Measurements from ENCODE around the gene AKAP10. TPM values are rescaled to one million over a fixed set of nuclear protein-coding genes. Genes with fewer than 3 reads are reported as not detected.
"Not testable (repeated sequence)": the region's sequence is repeated elsewhere in the genome, so short reads cannot be mapped to it uniquely, and the experiment has no call there.

Gene AKAP10
- total RNA-seq, 1 donor = 29.0 TPM

DNA sequence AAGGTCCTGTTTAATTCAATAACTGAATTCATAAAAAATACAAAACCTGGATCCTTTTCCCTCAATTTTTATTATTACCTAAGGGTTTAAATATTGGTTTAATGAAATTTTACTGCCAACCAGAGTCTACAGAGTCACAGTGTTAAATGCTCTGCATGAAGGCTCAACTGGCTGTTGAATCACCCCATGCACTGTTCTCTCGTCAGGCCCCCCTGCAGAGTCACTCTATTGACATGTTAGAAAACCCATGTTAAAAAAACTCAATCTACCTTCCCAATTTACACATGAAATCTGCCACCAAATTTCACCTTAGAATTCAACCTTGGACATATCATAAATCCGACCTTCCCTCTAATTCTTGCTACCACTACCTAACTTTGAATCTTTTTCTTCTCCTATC is 66.6 kb downstream of the AKAP10 start:
- Histone ChIP-seq H3K4me1 (ENCODE audit: insufficient read depth, low read length) (no peaks in the 10 kb centered on the region), H3K9me3 (ENCODE audit: low read depth, low read length) (no peaks in the 10 kb centered on the region), H3K4me3 (ENCODE audit: low read length) (no peak overlapping the region), H3K27me3 (ENCODE audit: insufficient read depth, low read length) (no peaks in the 10 kb centered on the region)

DNA sequence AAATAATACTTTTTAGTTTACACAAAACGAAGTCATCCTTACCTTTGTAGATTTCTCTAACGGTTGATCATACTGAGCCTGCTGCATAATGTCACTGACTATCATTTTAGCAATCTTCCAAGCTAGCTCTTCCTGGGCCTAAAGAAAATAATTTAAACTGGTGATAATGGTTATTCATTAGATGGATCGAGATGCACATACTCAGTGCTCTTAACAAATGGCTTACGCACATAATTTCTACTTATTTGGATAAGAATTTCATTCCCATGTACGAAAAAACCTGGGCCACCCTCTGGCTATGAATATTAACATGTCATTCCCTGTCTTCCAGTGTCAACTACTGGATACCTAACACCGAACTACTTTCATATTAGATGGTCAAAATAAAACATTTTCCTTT is 68.5 kb downstream of the AKAP10 start:
- no peaks in the 10 kb centered on the region for H3K27me3 ChIP-seq (ENCODE audit: insufficient read depth, low read length)
- H3K4me1 ChIP-seq (ENCODE audit: insufficient read depth, low read length) = peaks cover 11% of the 10 kb centered on the region
- H3K9me3 ChIP-seq (ENCODE audit: low read depth, low read length) = no peaks in the 10 kb centered on the region
- no peak overlapping the region for H3K4me3 ChIP-seq (ENCODE audit: low read length)

DNA sequence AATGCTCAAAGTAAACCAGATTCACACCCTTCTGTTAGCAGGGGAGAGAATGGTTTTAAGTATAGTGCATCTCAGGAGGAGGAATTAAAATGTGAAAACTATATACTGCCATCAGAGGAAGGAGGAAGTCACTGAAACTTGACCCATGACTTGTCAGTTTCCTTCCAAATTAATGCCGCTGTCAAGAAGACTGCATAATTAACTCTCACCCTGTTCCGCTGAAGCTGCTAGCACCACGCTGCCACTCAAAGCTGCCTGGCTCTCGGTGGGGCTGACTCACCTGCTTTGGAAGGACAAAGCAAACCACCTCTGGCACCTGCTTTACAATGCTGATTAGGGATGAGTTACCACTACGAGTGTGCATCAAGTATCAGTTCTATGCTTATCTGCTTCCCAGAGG is 72.1 kb downstream of the AKAP10 start:
- no peak overlapping the region for H3K4me3 ChIP-seq (ENCODE audit: low read length)
- H3K9me3 ChIP-seq (ENCODE audit: low read depth, low read length) = no peaks in the 10 kb centered on the region
- peaks cover 11% of the 10 kb centered on the region for H3K4me1 ChIP-seq (ENCODE audit: insufficient read depth, low read length)
- no peaks in the 10 kb centered on the region for H3K27me3 ChIP-seq (ENCODE audit: insufficient read depth, low read length)

DNA sequence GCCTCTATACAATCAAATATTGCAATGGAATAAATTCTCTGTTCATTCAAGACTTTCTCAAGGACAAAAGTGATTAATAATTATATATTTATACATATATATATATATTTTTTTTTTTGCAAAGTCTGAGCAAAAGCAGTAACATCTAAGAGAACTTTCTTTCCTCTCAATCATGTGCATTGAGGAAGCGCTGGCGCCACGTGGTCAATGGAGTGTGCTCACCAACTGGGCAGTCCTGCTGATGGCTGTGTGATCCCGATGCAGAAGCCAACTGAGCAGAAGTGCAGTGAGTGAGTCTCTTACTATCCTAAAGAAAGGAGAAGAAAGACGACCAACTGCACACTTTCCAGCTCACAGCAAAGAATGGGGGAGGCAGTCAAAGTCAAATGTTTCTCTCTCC is 72.7 kb downstream of the AKAP10 start:
- Histone ChIP-seq H3K9me3 (ENCODE audit: low read depth, low read length) (no peaks in the 10 kb centered on the region), H3K4me3 (ENCODE audit: low read length) (no peak overlapping the region), H3K27me3 (ENCODE audit: insufficient read depth, low read length) (no peaks in the 10 kb centered on the region), H3K4me1 (ENCODE audit: insufficient read depth, low read length) (peaks cover 11% of the 10 kb centered on the region)

DNA sequence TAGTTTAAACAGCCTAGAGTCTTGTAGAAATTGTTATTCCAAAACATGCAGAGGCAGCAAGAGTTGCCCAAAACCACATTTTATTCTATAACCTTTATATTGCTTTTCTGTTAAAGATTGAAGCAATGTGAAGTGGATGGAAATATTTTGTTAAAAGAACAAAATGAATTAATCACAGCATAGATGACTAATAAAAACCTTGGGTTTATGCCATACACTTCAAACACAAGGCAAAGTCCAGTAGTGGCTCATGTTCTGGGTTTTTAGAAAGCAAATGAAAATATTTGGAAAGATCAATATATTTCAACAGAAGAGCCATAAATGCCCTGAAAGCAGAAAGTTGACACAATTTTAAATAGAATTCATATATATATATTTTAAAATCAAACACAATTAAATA is 73.2 kb downstream of the AKAP10 start:
- Histone ChIP-seq H3K4me1 (ENCODE audit: insufficient read depth, low read length) (peaks cover 11% of the 10 kb centered on the region), H3K4me3 (ENCODE audit: low read length) (no peak overlapping the region), H3K9me3 (ENCODE audit: low read depth, low read length) (no peaks in the 10 kb centered on the region), H3K27me3 (ENCODE audit: insufficient read depth, low read length) (no peaks in the 10 kb centered on the region)

DNA sequence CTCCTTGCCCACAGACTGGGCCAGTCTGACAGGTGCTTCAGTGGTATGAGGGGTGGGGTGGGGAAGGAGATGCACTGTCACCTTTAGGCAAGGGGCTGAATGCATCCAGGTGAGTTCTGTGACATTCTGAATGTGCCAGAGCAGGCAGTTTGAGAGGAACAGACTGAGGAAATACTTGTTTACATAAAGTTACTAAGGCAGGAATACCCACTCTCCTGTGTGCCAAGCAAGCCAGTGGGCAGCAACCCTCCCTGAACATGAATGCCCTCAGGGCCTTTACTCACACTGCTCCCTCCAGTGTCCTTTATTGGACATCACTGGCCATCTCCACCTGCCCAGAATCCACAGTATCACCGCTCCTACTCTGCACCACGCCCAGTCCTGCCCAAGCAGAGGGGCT is 76.8 kb downstream of the AKAP10 start:
- no peak overlapping the region for H3K4me3 ChIP-seq (ENCODE audit: low read length)
- peaks cover 9% of the 10 kb centered on the region for H3K4me1 ChIP-seq (ENCODE audit: insufficient read depth, low read length)
- no peaks in the 10 kb centered on the region for H3K27me3 ChIP-seq (ENCODE audit: insufficient read depth, low read length)
- H3K9me3 ChIP-seq (ENCODE audit: low read depth, low read length) = no peaks in the 10 kb centered on the region

DNA sequence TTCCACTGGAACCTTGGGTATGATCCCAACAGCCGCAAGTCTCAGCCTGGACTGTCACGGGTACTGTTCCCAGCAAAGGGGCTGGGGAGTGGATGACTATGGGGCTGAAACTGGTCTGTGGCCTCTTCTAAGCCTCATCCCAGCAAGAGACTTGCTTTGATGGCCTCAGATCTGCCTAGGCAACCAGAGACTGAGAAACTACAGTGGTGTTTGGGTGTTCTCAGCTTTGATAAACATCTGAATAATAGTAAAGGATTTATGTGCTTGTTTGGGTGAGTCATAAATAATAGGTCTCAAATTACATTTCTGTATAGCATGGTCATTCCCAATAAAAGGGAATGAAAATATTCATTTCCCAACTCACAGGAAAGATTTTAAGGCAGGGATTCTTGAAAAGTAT is 79.7 kb downstream of the AKAP10 start:
- no peaks in the 10 kb centered on the region for H3K4me1 ChIP-seq (ENCODE audit: insufficient read depth, low read length)
- H3K4me3 ChIP-seq (ENCODE audit: low read length) = no peak overlapping the region
- no peaks in the 10 kb centered on the region for H3K27me3 ChIP-seq (ENCODE audit: insufficient read depth, low read length)
- no peaks in the 10 kb centered on the region for H3K9me3 ChIP-seq (ENCODE audit: low read depth, low read length)

DNA sequence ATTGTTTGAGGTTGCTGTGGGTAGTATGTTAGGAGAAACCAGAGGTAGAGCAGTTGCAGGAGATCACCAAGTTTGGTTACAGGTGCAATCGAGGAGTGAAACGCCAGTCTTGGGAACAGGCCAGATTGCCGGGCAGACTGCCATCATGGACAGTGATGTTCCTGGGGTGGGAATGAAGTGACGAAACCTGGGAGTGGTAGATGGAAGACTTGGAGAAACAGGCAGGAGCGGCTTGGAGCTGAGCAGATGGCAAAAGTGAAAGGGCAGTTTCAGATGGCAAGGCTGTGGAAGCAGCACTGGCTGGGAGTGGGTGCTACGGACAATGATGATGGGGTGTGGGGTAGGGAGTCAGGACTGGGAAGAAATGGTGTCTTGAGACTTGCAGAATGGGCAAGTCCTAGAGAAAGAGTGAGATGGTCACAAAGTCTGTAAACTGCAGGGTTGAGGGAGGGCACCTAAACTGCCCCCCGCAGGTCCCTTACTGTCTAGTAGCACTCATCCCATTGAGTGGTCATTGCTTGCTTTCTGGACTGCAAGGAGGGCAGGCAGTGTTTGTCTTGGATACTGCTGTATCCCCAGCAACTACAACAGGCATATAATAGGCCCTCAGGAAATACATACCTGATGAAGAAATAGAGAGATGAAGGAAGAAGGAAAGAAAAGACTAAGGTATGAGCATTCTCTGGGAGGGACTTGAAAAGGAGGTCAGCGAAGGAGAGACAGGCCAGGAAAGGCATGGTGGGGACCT is 80.4 kb downstream of the AKAP10 start:
- Histone ChIP-seq H3K4me1 (ENCODE audit: insufficient read depth, low read length) (no peaks in the 10 kb centered on the region), H3K4me3 (ENCODE audit: low read length) (no peak overlapping the region), H3K9me3 (ENCODE audit: low read depth, low read length) (no peaks in the 10 kb centered on the region), H3K27me3 (ENCODE audit: insufficient read depth, low read length) (no peaks in the 10 kb centered on the region)

DNA sequence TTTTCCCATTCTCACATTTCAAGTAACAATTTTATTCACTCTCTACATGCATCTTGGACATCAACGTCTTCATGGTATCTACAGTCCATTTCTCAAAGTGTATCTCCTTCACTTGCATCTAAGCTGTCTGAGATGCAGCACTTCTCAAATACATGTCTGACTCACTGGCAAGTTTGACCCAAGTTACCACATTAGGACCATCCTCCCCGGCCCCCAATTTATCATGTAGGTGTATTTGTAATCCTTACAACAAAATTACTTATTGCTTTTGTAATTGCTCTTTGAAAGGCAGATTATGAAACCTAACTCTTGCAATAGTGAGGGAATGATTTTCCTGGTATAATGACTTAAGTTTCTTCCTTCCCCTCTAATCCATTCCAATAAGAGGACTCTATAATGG is 80.9 kb downstream of the AKAP10 start:
- no peaks in the 10 kb centered on the region for H3K27me3 ChIP-seq (ENCODE audit: insufficient read depth, low read length)
- no peaks in the 10 kb centered on the region for H3K9me3 ChIP-seq (ENCODE audit: low read depth, low read length)
- H3K4me1 ChIP-seq (ENCODE audit: insufficient read depth, low read length) = no peaks in the 10 kb centered on the region
- no peak overlapping the region for H3K4me3 ChIP-seq (ENCODE audit: low read length)

DNA sequence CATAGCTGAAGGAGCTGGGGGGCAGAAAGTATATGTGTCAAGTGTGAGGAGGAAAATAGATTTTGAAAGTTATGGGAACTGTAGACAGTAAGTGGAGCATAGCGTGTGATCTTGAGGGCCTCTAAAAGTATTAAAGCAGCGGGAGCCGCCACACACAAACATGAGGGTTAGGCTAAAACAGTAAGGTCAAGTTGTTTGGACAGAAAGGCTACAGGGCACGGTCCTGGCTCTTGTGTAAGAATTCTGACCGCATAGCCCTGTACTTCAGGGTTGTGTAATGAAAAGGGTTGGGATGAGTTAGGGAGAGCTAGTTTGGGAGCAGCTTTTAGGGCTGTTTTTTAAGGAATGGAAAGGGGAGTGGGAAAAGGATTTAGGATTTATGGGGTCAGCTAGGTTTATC is 87.1 kb downstream of the AKAP10 start:
- not testable (repeated sequence) for H3K27me3 ChIP-seq (ENCODE audit: insufficient read depth, low read length); H3K4me1 ChIP-seq (ENCODE audit: insufficient read depth, low read length); H3K4me3 ChIP-seq (ENCODE audit: low read length); H3K9me3 ChIP-seq (ENCODE audit: low read depth, low read length)

DNA sequence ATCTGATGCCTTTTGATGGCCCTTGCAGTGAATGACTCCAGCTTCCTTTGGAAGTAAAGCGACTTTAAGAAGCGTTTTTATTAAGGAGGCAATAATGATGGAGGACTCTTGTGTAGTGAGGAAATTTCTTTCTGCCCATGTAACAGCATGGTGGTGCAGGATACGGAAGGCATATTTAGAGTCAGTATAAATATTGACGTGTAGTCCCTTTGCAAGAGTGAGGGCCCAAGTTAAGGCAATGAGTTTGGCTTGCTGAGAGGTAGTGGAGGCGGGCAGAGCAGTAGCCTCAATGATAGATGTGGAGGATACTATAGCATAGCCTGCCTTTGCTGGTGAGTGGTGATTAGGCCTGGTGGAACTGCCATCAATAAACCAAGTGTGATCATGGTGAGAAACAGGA is 87.6 kb downstream of the AKAP10 start:
- not testable (repeated sequence) for H3K27me3 ChIP-seq (ENCODE audit: insufficient read depth, low read length); H3K9me3 ChIP-seq (ENCODE audit: low read depth, low read length); H3K4me3 ChIP-seq (ENCODE audit: low read length); H3K4me1 ChIP-seq (ENCODE audit: insufficient read depth, low read length)

DNA sequence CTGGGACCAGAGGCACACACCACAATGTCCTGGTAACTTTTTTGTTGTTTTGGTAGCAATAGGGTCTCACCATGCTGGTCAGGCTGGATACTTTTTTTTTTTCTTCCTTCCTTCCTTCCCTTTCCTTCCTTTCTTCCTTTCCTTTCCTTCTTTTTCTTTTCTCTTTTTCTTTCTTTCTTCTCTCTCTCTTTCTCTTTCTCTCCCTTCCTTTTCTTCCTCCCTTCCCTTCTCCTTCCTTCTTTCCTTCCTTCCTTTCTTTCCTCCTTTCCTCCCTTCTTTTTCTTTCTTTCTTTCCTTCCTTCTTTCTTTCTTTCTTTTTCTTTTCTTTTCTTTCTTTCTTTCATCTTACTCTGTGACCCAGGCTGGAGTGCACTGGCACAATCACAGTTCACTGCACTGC is 91.5 kb downstream of the AKAP10 start:
- Histone ChIP-seq H3K27me3 (ENCODE audit: insufficient read depth, low read length) (no peaks in the 10 kb centered on the region), H3K4me3 (ENCODE audit: low read length) (no peak overlapping the region), H3K9me3 (ENCODE audit: low read depth, low read length) (no peaks in the 10 kb centered on the region), H3K4me1 (ENCODE audit: insufficient read depth, low read length) (no peaks in the 10 kb centered on the region)

DNA sequence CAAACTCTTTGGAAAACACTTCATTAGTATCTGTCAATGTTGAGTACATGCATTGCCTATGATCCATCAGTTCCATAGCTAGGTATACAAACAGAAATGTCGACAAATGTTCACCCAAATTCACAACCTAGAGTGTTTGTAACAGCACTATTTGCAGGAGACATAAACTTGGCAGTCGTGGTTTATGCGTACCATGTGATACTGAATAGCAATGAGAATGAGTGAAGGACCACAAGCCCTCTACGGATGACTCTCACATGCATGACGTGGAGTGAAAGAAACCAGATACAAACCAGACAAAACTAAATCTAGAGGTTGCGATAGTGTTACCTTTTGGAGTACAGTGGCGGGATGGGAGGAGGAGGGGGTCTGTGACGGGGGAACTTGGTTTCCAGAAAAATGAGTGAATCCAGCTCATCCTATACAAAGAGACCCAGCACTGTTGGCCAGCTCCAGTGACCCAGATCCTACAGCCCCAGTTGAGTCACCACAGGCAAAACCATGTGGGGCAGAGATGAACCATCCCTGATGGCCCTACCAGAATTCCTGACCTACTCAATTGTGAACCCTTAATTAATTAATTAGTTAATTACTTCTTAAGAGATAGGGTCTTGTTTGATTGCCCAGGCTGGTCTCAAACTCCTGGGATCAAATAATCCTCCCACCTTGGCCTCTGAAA is 94.0 kb downstream of the AKAP10 start:
- H3K9me3 ChIP-seq (ENCODE audit: low read depth, low read length) = no peaks in the 10 kb centered on the region
- H3K27me3 ChIP-seq (ENCODE audit: insufficient read depth, low read length) = no peaks in the 10 kb centered on the region
- H3K4me1 ChIP-seq (ENCODE audit: insufficient read depth, low read length) = peaks cover 2% of the 10 kb centered on the region
- H3K4me3 ChIP-seq (ENCODE audit: low read length) = no peak overlapping the region

DNA sequence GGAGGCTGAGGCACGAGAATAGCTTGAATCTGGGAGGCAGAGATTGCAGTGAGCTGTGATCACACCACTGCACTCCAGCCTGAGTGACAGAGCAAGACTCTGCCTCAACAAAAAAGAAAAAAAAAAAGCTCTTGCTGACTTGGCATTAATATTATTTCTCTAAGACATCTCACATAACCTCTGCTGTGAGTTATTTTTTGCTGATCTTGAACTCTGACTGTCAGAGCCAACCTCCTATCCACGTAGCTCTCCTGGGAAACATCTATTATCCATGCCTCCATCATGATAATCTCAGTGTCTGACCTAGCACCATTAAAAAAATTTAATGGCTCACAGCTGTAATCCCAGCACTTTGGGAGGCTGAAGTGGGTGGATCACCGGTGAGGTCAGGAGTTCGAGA is 97.2 kb downstream of the AKAP10 start:
- Histone ChIP-seq H3K27me3 (ENCODE audit: insufficient read depth, low read length) (no peaks in the 10 kb centered on the region), H3K4me3 (ENCODE audit: low read length) (no peak overlapping the region), H3K4me1 (ENCODE audit: insufficient read depth, low read length) (peaks cover 34% of the 10 kb centered on the region), H3K9me3 (ENCODE audit: low read depth, low read length) (no peaks in the 10 kb centered on the region)

DNA sequence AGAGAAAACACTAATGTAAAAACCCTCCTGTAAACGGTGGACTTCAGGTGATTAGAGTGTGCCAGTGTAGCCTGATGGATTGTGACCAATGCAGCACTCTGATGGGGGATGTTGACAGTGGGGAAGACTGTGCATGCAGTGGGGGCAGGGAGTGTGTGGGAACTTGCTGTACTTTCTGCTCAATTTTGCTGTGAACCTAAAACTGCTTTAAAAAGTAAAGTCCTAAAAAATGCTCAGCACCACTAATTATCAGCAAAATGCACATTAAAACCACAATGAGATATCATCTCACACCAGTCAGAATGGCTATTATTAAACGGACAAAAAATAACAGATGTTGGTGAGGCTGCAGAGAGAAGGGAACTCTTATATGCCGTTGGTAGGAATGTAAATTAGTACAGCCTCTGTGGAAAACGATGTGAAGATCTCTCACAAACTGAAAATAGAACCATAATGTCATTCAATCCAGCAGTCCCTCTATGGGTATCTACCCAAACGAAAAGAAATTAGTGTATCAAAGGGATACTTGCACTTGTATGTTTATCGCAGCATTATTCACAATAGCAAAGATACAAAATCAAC is 100.2 kb downstream of the AKAP10 start:
- no peak overlapping the region for H3K4me3 ChIP-seq (ENCODE audit: low read length)
- no peaks in the 10 kb centered on the region for H3K9me3 ChIP-seq (ENCODE audit: low read depth, low read length)
- H3K4me1 ChIP-seq (ENCODE audit: insufficient read depth, low read length) = peaks cover 60% of the 10 kb centered on the region
- H3K27me3 ChIP-seq (ENCODE audit: insufficient read depth, low read length) = no peaks in the 10 kb centered on the region

All from mononuclear cell (primary cell).